ENCODE data around the gene RXFP1.

Gene RXFP1

GRCh38 chr4:158580064-158580463, 58.4 kb downstream of the RXFP1 start:
- H3K9ac ChIP-seq (ENCODE audit: low read length in 5 of 5): no peak overlapping the region
- H3K4me1 ChIP-seq (ENCODE audit: control insufficient read depth in 5 of 5, insufficient read depth in 5 of 5, low read length in 5 of 5): no peaks in the 10 kb centered on the region
- no peaks in the 10 kb centered on the region for H3K36me3 ChIP-seq (ENCODE audit: control insufficient read depth in 5 of 5, insufficient read depth in 5 of 5, low read length in 5 of 5)
- no peak overlapping the region for H3K27ac ChIP-seq (ENCODE audit: low read depth, low read length)
- no peaks in the 10 kb centered on the region for H3K27me3 ChIP-seq (ENCODE audit: control insufficient read depth in 5 of 5, insufficient read depth in 4 of 5, low read length in 5 of 5)
- H3K4me3 ChIP-seq (ENCODE audit: low read depth in 1 of 5, low read length in 5 of 5): no peak overlapping the region
- peaks cover 0 to 2% (median 0%) of the 10 kb centered on the region in 5 donors for H3K9me3 ChIP-seq (ENCODE audit: control insufficient read depth in 5 of 5, low read length in 5 of 5)

- Histone ChIP-seq H3K9me3 (ENCODE audit: control insufficient read depth in 5 of 5, low read length in 5 of 5) (peaks cover 0 to 2% (median 0%) of the 10 kb centered on the region in 5 donors), H3K27me3 (ENCODE audit: control insufficient read depth in 5 of 5, insufficient read depth in 4 of 5, low read length in 5 of 5) (no peaks in the 10 kb centered on the region), H3K27ac (ENCODE audit: low read depth, low read length) (no peak overlapping the region)
Measured at GRCh38 chr4:158581161-158581560, 59.5 kb downstream of the RXFP1 start.

GRCh38 chr4:158586881-158587280, 65.2 kb downstream of the RXFP1 start:
- H3K27ac ChIP-seq (ENCODE audit: low read depth, low read length): no peak overlapping the region
- no peak overlapping the region for H3K9ac ChIP-seq (ENCODE audit: low read length in 5 of 5)
- H3K36me3 ChIP-seq (ENCODE audit: control insufficient read depth in 5 of 5, insufficient read depth in 5 of 5, low read length in 5 of 5): no peaks in the 10 kb centered on the region
- no peaks in the 10 kb centered on the region for H3K9me3 ChIP-seq (ENCODE audit: control insufficient read depth in 5 of 5, low read length in 5 of 5)
- no peaks in the 10 kb centered on the region for H3K27me3 ChIP-seq (ENCODE audit: control insufficient read depth in 5 of 5, insufficient read depth in 4 of 5, low read length in 5 of 5)
- H3K4me3 ChIP-seq (ENCODE audit: low read depth in 1 of 5, low read length in 5 of 5): no peak overlapping the region
- H3K4me1 ChIP-seq (ENCODE audit: control insufficient read depth in 5 of 5, insufficient read depth in 5 of 5, low read length in 5 of 5): no peaks in the 10 kb centered on the region

More at GRCh38 chr4:158581161-158581560, 59.5 kb downstream of the RXFP1 start:
- H3K4me1 ChIP-seq (ENCODE audit: control insufficient read depth in 5 of 5, insufficient read depth in 5 of 5, low read length in 5 of 5): no peaks in the 10 kb centered on the region
- H3K4me3 ChIP-seq (ENCODE audit: low read depth in 1 of 5, low read length in 5 of 5): no peak overlapping the region
- no peak overlapping the region for H3K9ac ChIP-seq (ENCODE audit: low read length in 5 of 5)
- H3K36me3 ChIP-seq (ENCODE audit: control insufficient read depth in 5 of 5, insufficient read depth in 5 of 5, low read length in 5 of 5): no peaks in the 10 kb centered on the region

GRCh38 chr4:158588285-158588684, 66.6 kb downstream of the RXFP1 start:
- H3K9ac ChIP-seq (ENCODE audit: low read length in 5 of 5): no peak overlapping the region

GRCh38 chr4:158588777-158589176, 67.1 kb downstream of the RXFP1 start:
- no peak overlapping the region for H3K27ac ChIP-seq (ENCODE audit: low read depth, low read length)
- H3K4me1 ChIP-seq (ENCODE audit: control insufficient read depth in 5 of 5, insufficient read depth in 5 of 5, low read length in 5 of 5): no peaks in the 10 kb centered on the region
- H3K9me3 ChIP-seq (ENCODE audit: control insufficient read depth in 5 of 5, low read length in 5 of 5): no peaks in the 10 kb centered on the region
- no peak overlapping the region for H3K9ac ChIP-seq (ENCODE audit: low read length in 5 of 5)
- no peaks in the 10 kb centered on the region for H3K27me3 ChIP-seq (ENCODE audit: control insufficient read depth in 5 of 5, insufficient read depth in 4 of 5, low read length in 5 of 5)
- H3K36me3 ChIP-seq (ENCODE audit: control insufficient read depth in 5 of 5, insufficient read depth in 5 of 5, low read length in 5 of 5): no peaks in the 10 kb centered on the region
- H3K4me3 ChIP-seq (ENCODE audit: low read depth in 1 of 5, low read length in 5 of 5): no peak overlapping the region

More at GRCh38 chr4:158588285-158588684, 66.6 kb downstream of the RXFP1 start:
- Histone ChIP-seq H3K36me3 (ENCODE audit: control insufficient read depth in 5 of 5, insufficient read depth in 5 of 5, low read length in 5 of 5) (no peaks in the 10 kb centered on the region), H3K4me3 (ENCODE audit: low read depth in 1 of 5, low read length in 5 of 5) (no peak overlapping the region), H3K27me3 (ENCODE audit: control insufficient read depth in 5 of 5, insufficient read depth in 4 of 5, low read length in 5 of 5) (no peaks in the 10 kb centered on the region), H3K27ac (ENCODE audit: low read depth, low read length) (no peak overlapping the region), H3K9me3 (ENCODE audit: control insufficient read depth in 5 of 5, low read length in 5 of 5) (no peaks in the 10 kb centered on the region), H3K4me1 (ENCODE audit: control insufficient read depth in 5 of 5, insufficient read depth in 5 of 5, low read length in 5 of 5) (no peaks in the 10 kb centered on the region)

GRCh38 chr4:158590306-158590705, 68.6 kb downstream of the RXFP1 start:
- Histone ChIP-seq H3K27me3 (ENCODE audit: control insufficient read depth in 5 of 5, insufficient read depth in 4 of 5, low read length in 5 of 5) (no peaks in the 10 kb centered on the region), H3K4me1 (ENCODE audit: control insufficient read depth in 5 of 5, insufficient read depth in 5 of 5, low read length in 5 of 5) (no peaks in the 10 kb centered on the region), H3K27ac (ENCODE audit: low read depth, low read length) (no peak overlapping the region), H3K4me3 (ENCODE audit: low read depth in 1 of 5, low read length in 5 of 5) (no peak overlapping the region), H3K9ac (ENCODE audit: low read length in 5 of 5) (no peak overlapping the region), H3K36me3 (ENCODE audit: control insufficient read depth in 5 of 5, insufficient read depth in 5 of 5, low read length in 5 of 5) (no peaks in the 10 kb centered on the region), H3K9me3 (ENCODE audit: control insufficient read depth in 5 of 5, low read length in 5 of 5) (no peaks in the 10 kb centered on the region)

GRCh38 chr4:158590824-158591223, 69.1 kb downstream of the RXFP1 start:
- no peaks in the 10 kb centered on the region for H3K4me1 ChIP-seq (ENCODE audit: control insufficient read depth in 5 of 5, insufficient read depth in 5 of 5, low read length in 5 of 5)
- H3K27ac ChIP-seq (ENCODE audit: low read depth, low read length): no peak overlapping the region
- no peak overlapping the region for H3K9ac ChIP-seq (ENCODE audit: low read length in 5 of 5)
- H3K4me3 ChIP-seq (ENCODE audit: low read depth in 1 of 5, low read length in 5 of 5): no peak overlapping the region
- no peaks in the 10 kb centered on the region for H3K9me3 ChIP-seq (ENCODE audit: control insufficient read depth in 5 of 5, low read length in 5 of 5)
- H3K27me3 ChIP-seq (ENCODE audit: control insufficient read depth in 5 of 5, insufficient read depth in 4 of 5, low read length in 5 of 5): no peaks in the 10 kb centered on the region
- no peaks in the 10 kb centered on the region for H3K36me3 ChIP-seq (ENCODE audit: control insufficient read depth in 5 of 5, insufficient read depth in 5 of 5, low read length in 5 of 5)

GRCh38 chr4:158597879-158598596, 76.4 kb downstream of the RXFP1 start:
- Histone ChIP-seq H3K4me1 (ENCODE audit: control insufficient read depth in 5 of 5, insufficient read depth in 5 of 5, low read length in 5 of 5) (no peaks in the 10 kb centered on the region), H3K9ac (ENCODE audit: low read length in 5 of 5) (no peak overlapping the region), H3K27me3 (ENCODE audit: control insufficient read depth in 5 of 5, insufficient read depth in 4 of 5, low read length in 5 of 5) (no peaks in the 10 kb centered on the region), H3K4me3 (ENCODE audit: low read depth in 1 of 5, low read length in 5 of 5) (no peak overlapping the region), H3K36me3 (ENCODE audit: control insufficient read depth in 5 of 5, insufficient read depth in 5 of 5, low read length in 5 of 5) (no peaks in the 10 kb centered on the region), H3K9me3 (ENCODE audit: control insufficient read depth in 5 of 5, low read length in 5 of 5) (no peaks in the 10 kb centered on the region), H3K27ac (ENCODE audit: low read depth, low read length) (no peak overlapping the region)

GRCh38 chr4:158599150-158599549, 77.5 kb downstream of the RXFP1 start:
- Histone ChIP-seq H3K36me3 (ENCODE audit: control insufficient read depth in 5 of 5, insufficient read depth in 5 of 5, low read length in 5 of 5) (no peaks in the 10 kb centered on the region), H3K27ac (ENCODE audit: low read depth, low read length) (no peak overlapping the region), H3K4me1 (ENCODE audit: control insufficient read depth in 5 of 5, insufficient read depth in 5 of 5, low read length in 5 of 5) (no peaks in the 10 kb centered on the region), H3K4me3 (ENCODE audit: low read depth in 1 of 5, low read length in 5 of 5) (no peak overlapping the region), H3K9me3 (ENCODE audit: control insufficient read depth in 5 of 5, low read length in 5 of 5) (no peaks in the 10 kb centered on the region), H3K27me3 (ENCODE audit: control insufficient read depth in 5 of 5, insufficient read depth in 4 of 5, low read length in 5 of 5) (no peaks in the 10 kb centered on the region), H3K9ac (ENCODE audit: low read length in 5 of 5) (no peak overlapping the region)

- H3K27me3 ChIP-seq (ENCODE audit: control insufficient read depth in 5 of 5, insufficient read depth in 4 of 5, low read length in 5 of 5): no peaks in the 10 kb centered on the region
- H3K4me3 ChIP-seq (ENCODE audit: low read depth in 1 of 5, low read length in 5 of 5): no peak overlapping the region
- H3K27ac ChIP-seq (ENCODE audit: low read depth, low read length): no peak overlapping the region
- H3K9ac ChIP-seq (ENCODE audit: low read length in 5 of 5): no peak overlapping the region
- H3K4me1 ChIP-seq (ENCODE audit: control insufficient read depth in 5 of 5, insufficient read depth in 5 of 5, low read length in 5 of 5): no peaks in the 10 kb centered on the region
- no peaks in the 10 kb centered on the region for H3K9me3 ChIP-seq (ENCODE audit: control insufficient read depth in 5 of 5, low read length in 5 of 5)
- no peaks in the 10 kb centered on the region for H3K36me3 ChIP-seq (ENCODE audit: control insufficient read depth in 5 of 5, insufficient read depth in 5 of 5, low read length in 5 of 5)
Measured at GRCh38 chr4:158599765-158600498, 78.2 kb downstream of the RXFP1 start.

Measured in subcutaneous abdominal adipose tissue (tissue), 5 donors.